8988T (cell line): ENCODE results near the gene KIF4A.
"Not testable (repeated sequence)": the region's sequence is repeated elsewhere in the genome, so short reads cannot be mapped to it uniquely, and the experiment has no call there.

ENCODE experiments used
- DNase-seq: peaks from one replicate; pipeline ENCODE4 v3.0.0; 2011

Gene KIF4A

GRCh38 chrX:70289168-70289792, 624 bp upstream of the KIF4A start:
- DNase-seq: no peak

- DNase-seq: no peak
These were observed 2.9 kb downstream of the KIF4A start for GRCh38 chrX:70292788-70293187.

GRCh38 chrX:70293621-70294020, 3.7 kb downstream of the KIF4A start:
- DNase-seq: no peak

- DNase-seq: no peak
These were observed 11.8 kb downstream of the KIF4A start for GRCh38 chrX:70301716-70302115.

GRCh38 chrX:70313503-70313902, 23.6 kb downstream of the KIF4A start:
- DNase-seq: no peak

GRCh38 chrX:70322784-70323183, 32.9 kb downstream of the KIF4A start:
- no peak for DNase-seq

- not testable (repeated sequence) for DNase-seq
These were observed 33.7 kb downstream of the KIF4A start for GRCh38 chrX:70323628-70324027.

GRCh38 chrX:70324326-70324725, 34.4 kb downstream of the KIF4A start:
- DNase-seq: no peak

- DNase-seq: no peak
These were observed 41.3 kb downstream of the KIF4A start for GRCh38 chrX:70331161-70331560.

GRCh38 chrX:70332600-70332999, 42.7 kb downstream of the KIF4A start:
- no peak for DNase-seq

- no peak for DNase-seq
These were observed 46.9 kb downstream of the KIF4A start for GRCh38 chrX:70336767-70337166.

GRCh38 chrX:70338290-70338689, 48.4 kb downstream of the KIF4A start:
- DNase-seq: no peak

GRCh38 chrX:70343435-70343834, 53.5 kb downstream of the KIF4A start:
- DNase-seq: no peak

GRCh38 chrX:70346418-70347070, 56.6 kb downstream of the KIF4A start:
- no peak for DNase-seq

- DNase-seq: not testable (repeated sequence)
These were observed 58.9 kb downstream of the KIF4A start for GRCh38 chrX:70348825-70349224.

- DNase-seq: not testable (repeated sequence)
These were observed 59.6 kb downstream of the KIF4A start for GRCh38 chrX:70349367-70350125.

- DNase-seq: no peak
These were observed 62.6 kb downstream of the KIF4A start for GRCh38 chrX:70352496-70352895.

GRCh38 chrX:70353514-70353913, 63.6 kb downstream of the KIF4A start:
- DNase-seq: no peak

GRCh38 chrX:70354716-70355115, 64.8 kb downstream of the KIF4A start:
- DNase-seq: no peak

GRCh38 chrX:70359458-70359857, 69.6 kb downstream of the KIF4A start:
- no peak for DNase-seq

- DNase-seq: no peak
These were observed 70.5 kb downstream of the KIF4A start for GRCh38 chrX:70360366-70360765.

GRCh38 chrX:70368731-70369130, 78.8 kb downstream of the KIF4A start:
- DNase-seq: not testable (repeated sequence)

- DNase-seq: no peak
These were observed 96.3 kb downstream of the KIF4A start for GRCh38 chrX:70386235-70386634.

- no peak for DNase-seq
These were observed 109.0 kb downstream of the KIF4A start for GRCh38 chrX:70398899-70399298.
